Measurements from ENCODE around the gene FHOD3.

GRCh38 chr18:36728345-36728744 lies 430.8 kb downstream of the FHOD3 start:
- TF ChIP-seq CTCF (IDR thresholded peaks at IDR 0.05; ENCODE audit: low read length) = no peak
- TF ChIP-seq EZH2phosphoT487 (IDR thresholded peaks at IDR 0.05; ENCODE audit: low read length) = no peak
- no peak for TF ChIP-seq EZH2 (optimal IDR thresholded peaks at IDR 0.05; ENCODE audit: low read depth, low read length)

Data from MM.1S (cell line).